HG03095 (cell line): ENCODE results near the gene PPCS.

Experiments used
- ATAC-seq: cut with Tn5 transposase; IDR thresholded peaks from one replicate; pipeline ENCODE4 v1.9.1; 2021; ENCODE audit warnings: moderate library complexity; ENCODE audit not compliant: unreplicated experiment

Gene PPCS

DNA sequence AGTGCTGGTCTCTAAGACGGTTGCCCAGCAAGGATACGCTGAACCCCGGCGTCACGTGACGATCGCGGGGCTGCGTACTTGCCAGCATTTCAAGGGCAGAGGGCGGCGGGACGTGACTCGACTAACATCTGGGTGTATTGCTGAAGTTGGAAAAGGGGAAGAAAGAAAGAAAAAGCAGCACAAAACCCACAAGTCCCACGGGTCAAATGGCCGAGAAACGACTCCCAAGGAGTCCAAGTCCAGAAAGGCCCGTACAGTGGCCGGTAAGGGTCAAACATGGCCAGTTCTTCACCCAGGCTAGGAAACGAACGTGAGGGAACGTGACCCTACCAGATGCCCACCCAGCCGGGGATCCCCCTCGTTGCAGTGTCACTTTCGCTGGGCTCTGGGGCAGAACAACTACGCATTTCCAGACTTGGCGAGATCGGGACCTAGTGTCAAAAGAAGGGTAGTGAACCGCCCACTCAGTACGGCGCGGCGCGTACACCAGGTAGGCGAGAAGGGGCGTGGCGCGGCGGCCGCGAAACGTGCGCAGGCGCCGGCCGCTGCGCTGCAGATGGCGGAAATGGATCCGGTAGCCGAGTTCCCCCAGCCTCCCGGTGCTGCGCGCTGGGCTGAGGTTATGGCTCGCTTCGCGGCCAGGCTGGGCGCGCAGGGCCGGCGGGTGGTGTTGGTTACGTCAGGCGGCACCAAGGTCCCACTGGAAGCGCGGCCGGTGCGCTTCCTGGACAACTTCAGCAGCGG, at the start of gene PPCS, which contains the start of gene ZMYND12:
Gene PPCS (plus strand): TSS at position 534 of the 744 bp plus-strand sequence. CDS start 23 bp downstream, at position 557.
Gene ZMYND12 (minus strand): TSS at position 13 of the 744 bp plus-strand sequence. CDS start 25 bp downstream, outside the sequence.
- peak; percentile 86 for ATAC-seq

DNA sequence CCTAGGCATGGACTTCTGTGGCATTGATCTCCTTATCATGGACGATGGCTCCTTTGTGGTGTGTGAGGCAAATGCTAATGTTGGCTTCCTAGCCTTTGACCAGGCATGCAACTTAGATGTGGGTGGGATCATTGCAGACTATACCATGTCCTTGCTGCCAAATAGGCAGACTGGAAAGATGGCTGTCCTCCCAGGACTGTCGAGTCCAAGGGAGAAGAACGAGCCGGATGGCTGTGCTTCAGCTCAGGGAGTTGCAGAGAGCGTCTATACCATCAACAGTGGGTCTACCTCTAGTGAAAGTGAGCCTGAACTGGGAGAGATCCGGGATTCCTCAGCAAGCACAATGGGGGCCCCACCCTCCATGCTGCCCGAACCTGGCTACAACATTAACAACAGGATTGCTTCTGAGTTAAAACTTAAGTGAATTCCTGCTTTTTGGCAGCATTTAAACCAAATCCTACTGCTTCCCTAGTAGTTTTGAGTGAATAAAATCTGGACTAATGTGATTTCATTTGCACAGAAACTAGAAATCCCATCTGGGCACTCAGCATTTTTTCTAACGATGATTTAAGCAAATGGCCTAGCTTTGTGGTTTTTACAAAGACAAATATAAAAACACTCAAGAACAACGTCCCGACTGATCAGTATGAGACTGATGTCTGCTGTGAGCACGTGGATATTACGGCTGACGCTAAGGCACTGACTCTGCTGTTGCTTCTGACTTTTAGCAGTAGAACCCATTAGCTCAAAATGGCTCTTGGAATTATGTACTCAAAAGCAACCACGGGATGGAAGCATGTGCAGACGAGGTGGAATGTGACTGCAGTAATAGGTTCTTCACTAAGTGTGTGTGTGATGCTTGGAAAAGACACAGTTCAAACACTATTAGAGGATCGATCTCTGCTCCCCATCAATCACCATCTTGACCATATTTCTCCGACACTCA, 41.5 kb upstream of the PPCS start:
- no peak for ATAC-seq

DNA sequence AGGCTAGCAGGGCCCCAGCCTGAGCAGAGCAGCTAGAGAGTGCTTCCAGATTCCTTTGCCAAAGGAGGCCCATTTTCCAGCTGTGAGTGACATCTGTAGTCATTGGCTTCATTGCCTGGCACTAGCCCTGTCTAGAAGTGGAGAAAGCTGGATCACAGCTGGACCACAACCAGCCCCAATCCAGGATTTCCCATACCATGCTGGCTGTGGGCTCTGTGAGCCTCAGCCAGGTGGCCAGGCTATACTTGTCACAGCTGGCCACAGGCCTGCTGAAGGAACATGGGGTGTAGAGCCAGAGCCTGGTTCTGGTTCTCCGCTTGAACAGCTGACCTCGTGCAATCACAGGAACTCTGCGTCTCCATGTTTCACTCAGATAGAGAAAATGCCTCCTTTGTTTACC, 39.2 kb upstream of the PPCS start:
- ATAC-seq: no peak

DNA sequence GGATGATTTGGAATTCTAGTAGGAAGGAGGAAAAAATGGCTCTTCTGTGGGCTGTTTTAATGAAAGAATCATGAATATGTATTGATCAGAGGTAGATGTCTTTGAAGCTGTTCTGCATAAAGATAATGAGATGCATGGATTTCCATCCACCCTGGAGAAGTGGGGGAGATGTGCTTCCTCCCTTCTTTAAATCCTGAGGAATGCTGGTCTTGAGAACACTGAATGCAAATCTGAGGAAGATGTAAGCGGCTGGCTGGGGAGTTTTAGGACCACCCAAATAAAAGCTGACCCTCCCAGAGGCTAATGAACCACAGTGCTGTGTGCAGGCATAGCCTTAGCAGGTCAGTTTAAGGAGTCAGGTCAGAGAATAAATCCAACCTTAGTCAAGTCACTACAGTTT, 37.8 kb upstream of the PPCS start:
- no peak for ATAC-seq

DNA sequence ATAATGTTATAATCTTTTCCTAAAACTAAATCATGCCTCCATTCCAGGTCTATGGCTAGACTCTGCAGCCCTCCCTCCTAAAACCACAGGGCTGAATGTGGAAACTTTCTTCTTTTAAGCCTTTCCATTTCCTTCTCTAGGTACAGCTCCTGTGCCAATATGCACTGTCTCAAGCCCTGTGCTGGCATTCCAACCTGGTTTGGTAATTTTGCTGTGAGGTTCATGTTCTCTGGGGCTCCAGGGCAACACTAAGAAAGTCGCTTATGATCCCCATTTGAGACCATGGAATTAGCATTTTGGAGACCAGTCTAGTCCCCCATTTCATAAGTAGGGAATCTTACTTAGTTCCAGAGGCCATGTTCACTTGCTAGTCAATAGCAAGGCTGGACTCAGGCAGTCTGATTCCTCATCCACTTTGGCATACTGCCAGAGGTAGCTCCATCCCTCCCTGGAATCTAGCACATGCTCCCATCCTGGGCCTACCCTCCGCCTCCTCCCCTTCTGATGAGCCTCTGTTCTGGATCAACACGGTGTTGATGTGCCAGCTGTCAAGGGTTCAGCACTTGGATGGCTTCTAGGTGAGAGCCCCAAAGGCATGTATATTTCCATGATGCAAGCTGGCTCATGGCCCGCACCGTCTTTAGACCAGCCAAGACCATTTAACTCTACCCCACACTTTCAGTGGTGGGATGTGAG, 37.1 kb upstream of the PPCS start:
- no peak for ATAC-seq

DNA sequence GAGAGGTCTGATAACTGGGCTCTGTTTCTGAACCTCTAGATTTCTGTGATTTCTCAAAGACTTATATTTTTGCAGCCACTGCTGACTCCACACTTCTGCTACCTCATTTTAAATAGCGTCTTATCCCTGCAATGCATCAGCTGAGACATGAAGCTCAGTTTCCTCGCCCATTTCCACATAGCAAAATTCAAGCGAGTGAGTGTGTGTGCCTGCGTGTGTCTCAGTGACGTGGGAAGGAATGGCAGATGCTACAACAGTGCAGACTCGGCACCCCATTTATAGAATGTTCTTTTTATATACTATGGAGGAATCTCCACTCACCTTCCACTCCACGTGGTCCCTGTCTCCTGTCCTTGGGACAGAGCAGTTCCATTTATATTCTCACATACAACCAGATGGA, 36.2 kb upstream of the PPCS start:
- ATAC-seq: no peak

DNA sequence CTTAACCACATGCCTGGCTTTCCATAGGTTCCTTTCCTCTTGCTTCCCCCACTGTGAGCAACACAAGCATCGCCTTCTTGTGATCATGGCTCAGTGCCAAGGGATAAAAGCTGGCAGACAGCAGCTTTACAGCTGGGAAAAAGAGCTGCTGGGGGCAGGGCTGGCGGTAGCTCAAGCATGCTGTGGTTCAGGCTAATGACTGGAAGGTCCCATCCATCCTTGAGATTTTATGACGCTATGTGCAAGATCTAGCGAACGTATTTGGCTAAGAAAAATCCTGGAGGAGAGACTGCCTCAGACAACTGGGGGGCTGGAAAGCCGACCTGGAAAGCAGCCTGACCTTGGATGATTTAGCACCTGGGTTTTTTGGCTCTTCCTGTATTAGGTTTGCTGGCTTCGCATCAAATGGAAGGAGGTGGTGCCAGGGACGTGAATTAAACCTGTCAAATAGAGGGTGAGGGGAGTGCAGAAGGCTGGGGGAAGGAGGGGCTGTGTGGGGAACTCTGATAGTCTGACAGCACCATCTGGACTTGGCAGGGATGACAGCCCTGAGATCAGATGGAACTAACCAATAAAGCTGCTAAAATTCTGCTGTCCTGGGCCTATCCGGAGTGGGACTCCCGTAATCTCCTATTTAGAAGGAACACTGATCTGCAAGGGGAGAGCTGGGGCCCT, 35.3 kb upstream of the PPCS start:
- no peak for ATAC-seq

DNA sequence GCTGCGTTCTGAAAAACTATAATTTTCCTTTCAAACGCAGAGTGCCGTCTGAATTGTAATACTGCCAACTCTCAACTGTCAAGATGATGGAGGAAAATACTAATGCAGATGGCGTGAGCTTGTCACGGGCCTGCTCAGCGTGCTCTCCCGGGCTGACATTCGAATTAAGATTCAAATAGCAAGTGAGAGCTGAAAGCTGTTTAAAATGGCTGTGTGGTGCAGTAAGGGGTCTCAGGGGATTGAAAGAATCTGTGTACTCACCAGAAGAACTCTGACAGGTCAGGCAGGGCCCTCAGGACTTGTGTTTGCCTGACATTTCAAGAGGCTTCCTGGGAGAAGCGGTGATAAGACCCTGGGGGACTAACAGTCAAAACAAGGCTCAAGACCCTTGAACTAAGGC, 33.6 kb upstream of the PPCS start:
- ATAC-seq: no peak

DNA sequence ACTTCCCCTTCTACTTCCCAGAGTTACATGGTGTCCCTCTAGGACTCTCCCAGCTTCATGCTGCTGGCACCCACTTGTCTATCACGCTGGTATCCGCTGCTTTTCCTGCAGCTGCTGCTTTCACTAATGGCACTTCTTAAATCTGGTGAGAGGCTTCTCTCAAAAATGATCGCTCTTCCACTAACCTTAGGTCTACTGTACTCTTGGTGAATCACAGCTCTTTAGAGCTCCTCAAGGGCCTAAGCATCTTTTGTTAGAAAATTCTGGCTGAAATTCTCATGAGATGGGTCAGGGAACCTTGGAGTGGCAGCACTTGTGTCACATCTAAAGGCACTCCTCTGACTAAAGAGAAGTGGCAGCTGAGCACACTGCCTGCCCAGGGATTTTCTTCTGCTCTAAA, 32.7 kb upstream of the PPCS start:
- ATAC-seq: no peak

DNA sequence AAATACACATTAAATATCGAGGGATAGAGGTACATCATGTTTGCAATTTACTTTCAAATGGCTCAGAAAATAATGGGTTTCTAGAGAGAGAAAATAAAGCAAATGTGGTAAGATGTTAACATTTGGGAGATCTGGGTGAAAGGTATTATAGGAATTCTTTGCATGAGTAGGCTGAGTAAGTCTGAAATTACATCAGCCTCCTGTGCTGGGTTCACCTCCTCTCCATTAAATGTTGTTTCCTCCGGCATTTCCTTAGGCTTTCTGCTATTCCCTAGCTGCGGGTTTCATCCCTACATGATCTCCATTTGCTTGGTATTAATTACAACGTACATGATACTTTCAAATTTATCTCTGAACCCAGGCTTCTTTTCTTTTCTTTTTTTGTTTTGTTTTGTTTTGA, 32.1 kb upstream of the PPCS start:
- no peak for ATAC-seq

DNA sequence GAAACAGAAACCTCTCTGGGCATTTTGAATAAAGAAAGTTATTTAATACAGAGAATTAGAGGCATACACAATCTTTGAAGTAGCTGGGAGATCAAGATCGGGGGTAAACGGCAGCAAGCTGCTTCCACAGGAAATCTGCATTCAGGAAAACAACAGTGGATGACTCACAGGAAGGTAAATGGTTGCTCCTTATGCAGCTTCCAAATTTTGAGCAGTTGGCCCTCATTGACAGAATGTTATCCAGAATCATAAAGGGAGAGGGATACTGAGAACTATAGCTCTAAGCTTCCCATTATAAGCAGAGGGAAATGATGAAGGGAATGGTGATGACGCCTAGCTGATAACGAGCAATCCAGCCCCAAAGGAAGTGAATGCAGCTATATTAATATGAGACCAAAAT, 29.1 kb upstream of the PPCS start:
- ATAC-seq: no peak

DNA sequence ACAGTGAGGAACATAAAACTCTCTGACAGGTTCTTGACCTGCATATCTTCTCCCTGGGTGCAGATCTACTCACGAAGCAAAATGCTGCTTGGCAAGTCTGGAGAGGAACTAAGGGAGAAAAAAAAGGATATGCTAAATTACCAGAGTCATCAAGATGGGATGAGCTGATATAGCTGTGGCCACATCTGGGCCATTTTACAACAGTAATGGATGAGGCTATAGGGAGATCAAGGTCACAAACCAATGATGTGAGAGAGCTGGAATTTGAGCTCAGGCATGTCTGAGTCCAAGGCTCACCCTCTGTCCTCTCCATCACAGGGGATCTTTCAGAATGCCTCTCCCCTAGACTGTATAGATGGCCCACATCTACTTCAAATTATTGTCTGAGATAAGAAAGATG, 26.7 kb upstream of the PPCS start:
- no peak for ATAC-seq

DNA sequence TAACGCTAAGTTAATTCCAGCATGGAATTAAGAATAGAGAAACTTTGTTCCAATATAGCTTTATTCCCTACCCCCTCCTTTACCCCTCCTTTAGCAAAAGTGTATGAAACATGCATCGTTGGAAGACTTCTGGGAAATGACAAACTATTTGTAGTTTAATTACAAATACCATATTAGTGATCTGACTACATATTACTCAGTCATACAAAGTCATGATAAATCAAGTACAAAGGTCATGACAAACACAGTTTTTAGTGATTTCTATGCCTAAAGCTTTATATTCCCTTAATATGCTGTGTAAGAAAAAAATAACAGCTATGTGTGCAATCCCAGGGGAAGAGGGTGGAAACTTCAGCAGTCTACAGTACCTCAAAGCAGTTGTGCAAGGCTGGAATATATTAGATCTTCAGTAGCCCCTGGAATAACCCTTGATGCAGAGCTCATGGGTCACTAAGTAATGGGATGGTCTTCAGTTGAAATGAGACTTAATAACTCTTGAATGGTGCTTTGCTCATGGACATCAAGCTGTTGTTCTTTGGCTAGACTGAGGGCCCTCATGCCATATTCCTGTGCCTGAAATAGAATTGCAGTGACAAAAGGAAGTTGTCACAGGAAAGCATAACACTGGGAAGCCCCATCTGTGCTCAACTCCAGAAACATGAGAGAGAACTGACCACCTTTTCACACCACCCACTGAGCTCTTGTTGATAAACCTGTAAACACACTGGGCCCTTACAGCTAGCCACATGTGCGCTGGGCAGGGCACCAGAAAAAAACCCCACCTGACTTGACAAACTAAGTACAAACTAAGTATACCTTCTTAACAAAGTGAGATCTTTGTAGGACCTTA, 25.8 kb upstream of the PPCS start:
- ATAC-seq: no peak

DNA sequence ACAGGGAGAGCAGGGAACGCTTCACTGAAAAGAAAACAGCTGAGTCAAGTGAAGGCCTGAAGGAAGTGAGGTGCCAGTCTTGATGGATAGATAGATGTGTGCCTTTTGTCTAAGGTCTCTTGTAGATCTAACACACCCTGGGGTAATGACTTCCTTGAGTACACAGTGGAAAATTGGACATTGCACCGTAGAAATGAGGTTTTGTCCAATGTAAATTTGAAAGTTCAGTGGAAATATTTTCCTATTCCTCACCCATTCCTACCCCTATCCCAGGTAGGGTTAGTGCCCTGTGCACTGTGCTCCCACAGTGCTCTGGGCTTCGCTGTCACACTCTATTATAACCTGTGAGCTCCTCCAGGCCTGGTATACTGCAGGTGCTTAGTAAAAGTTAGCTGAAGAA, 24.8 kb upstream of the PPCS start:
- no peak for ATAC-seq

DNA sequence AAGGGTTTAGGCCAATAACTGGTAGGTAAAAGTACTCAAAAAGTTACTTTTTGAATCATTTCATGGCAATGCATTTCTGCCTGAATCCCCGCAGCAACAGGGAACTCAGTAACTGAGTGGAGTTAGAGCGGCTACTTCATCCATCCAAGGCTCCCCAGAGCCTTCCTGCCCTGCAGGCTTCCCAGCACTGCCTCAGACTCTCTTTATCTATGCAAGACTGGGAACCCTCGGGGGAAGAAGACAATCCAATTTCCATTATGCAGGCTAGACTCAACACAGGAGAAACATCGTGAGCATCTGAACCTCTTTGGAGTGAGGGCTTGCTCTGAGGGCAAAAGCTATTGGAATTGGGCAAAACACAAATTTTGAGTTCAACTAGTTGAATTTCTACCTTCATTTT, 23.6 kb upstream of the PPCS start:
- no peak for ATAC-seq

DNA sequence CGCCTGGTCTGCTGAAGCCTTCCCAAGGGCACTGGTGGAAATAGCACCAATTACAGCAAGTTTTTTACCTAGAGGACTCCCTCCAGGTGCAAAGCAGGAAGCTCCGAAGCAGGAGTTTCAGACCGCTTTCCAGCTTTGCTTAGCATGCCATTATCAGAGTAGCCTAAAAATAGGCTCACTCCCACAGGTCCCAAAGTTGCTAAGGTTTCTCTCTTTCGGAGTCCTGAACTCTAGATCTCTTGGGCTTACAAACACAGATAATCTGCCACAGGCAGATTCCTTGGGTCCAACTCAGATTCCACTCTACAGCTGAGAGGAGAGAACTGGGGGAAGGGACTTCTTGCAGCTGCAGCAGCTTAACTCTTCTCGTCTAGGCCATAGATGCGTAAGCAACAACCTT, 23.0 kb upstream of the PPCS start:
- no peak for ATAC-seq

DNA sequence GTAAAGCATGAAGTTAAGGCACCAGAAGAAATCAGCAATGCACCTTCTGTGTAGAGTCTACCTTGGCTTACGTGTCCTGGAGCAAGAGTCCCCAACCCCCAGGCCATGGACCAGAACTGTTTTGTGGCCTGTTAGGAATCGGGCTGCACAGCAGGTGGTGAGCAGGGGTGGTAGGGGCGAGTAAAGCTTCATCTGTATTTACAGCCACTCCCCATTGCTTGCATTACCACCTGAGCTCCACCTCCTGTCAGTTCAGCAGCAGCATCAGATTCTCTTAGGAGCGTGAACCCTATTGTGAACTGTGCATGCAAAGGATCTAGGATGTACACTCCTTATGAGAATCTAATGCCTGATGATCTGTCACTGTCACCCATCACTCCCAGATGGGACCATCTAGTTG, 22.0 kb upstream of the PPCS start:
- ATAC-seq: no peak

DNA sequence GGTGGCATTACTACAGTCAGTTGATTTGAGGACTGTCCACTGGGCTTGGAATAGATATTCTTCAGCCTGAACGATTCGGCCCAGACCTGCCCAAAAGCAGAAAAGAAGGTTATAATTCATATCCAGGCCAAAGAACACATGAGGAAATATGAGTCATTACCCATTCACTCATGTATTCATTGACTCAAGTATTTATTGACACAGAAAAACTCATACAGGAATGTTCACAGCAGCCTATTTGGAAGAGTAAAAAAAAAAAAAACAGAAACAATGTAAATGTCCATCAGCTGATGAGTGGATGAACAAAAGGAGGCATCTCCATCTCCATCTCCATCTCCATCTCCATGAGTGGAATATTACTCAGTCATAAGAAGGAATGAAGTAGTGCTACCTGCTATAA, 16.4 kb upstream of the PPCS start:
- no peak for ATAC-seq

DNA sequence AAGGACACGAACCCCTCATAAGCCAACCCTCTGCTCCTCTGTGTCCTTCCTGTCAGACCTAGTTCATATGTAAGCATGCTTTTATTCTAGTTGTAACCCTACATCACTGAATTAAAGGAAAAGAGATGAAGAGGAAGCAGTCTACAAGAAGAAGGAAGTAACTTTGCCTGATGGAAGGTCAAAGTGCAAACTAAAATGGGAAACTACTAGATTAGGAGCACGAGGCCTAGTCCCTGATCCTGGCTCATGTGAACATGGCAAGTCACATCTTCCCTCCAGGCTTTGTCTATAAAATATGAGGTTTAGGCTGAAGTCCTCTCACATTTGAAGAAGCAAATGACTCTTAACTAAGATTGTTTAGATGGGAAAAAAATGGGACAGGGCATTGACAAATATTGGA, 13.7 kb upstream of the PPCS start:
- ATAC-seq: no peak

DNA sequence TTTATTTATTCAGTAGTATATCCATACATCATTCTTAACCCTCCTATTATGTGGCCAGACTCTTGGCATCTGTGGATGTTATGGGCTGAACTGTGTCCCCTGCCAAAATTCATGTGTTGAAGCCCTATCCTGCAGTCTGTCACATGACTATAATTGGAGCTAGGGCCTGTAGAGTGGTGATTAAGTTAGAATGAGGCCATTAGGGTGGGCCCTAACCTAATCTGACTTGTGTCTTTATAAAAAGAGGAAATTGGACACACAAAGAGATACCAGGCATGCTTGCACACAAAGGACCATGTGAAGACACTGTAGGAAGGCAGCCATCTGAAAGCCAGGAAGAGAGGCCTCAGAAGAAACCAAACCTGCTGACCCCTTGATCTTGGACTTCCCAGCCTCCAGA, 7.1 kb upstream of the PPCS start:
- ATAC-seq: no peak
